ENCODE measurements around the gene SCMH1.

DNA sequence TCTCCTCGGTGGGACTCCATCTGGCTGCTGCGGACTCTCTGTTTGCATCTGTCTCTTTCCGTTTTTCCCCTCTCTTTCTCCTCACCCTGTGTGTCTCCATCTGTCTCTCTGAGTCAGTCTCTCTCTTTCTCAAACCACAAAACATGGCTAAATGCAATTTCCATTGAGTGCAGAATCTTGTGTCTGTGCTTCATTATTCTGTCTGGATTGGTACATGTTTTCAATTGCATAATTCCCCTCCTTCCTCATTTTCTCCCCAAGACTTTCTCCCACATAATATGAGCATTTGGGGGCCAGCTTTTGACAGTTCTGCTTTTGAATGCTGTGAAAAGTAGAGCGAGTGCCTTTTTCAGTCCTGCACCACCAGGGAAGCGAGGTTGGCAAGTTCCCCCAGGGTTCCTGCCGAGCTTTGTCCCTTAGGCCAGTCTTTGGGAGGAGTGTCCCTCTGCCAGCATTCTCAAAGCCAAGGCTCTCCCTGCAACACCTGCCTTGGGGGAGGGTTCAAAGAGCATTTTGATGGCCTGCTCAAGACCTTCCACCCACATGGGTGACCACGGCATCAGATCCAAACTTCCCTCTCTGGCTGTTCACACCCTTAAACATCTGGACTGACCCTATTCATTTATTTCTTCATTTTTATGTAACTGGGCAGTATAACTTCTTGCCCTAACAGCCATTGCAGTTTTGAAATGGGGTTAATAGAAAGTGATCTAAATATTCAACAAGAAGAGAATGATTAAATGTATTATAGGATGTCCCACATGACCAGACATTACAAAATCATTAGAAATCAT is 32.8 kb upstream of the SCMH1 start:
- TF ChIP-seq, protein P1, sequence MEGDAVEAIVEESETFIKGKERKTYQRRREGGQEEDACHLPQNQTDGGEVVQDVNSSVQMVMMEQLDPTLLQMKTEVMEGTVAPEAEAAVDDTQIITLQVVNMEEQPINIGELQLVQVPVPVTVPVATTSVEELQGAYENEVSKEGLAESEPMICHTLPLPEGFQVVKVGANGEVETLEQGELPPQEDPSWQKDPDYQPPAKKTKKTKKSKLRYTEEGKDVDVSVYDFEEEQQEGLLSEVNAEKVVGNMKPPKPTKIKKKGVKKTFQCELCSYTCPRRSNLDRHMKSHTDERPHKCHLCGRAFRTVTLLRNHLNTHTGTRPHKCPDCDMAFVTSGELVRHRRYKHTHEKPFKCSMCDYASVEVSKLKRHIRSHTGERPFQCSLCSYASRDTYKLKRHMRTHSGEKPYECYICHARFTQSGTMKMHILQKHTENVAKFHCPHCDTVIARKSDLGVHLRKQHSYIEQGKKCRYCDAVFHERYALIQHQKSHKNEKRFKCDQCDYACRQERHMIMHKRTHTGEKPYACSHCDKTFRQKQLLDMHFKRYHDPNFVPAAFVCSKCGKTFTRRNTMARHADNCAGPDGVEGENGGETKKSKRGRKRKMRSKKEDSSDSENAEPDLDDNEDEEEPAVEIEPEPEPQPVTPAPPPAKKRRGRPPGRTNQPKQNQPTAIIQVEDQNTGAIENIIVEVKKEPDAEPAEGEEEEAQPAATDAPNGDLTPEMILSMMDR (conservative IDR thresholded peaks at IDR 0.05) = no peak
- no peak for TF ChIP-seq EZH2 (IDR thresholded peaks at IDR 0.05; ENCODE audit: low read depth)
